H1 (cell line): ENCODE measurements around the gene EYA2.

Experiments used
- CBX8 ChIP-seq: fragments of 300-800, 300-1000 bp; sonication (generic); IDR thresholded peaks from 2 replicates; pipeline ENCODE4 v1.7.1; 2016; ENCODE audit warnings: low read depth, low read length, borderline replicate concordance
- CREB1 ChIP-seq: IDR thresholded peaks from 2 replicates; pipeline ENCODE4 v1.6.1; 2012; ENCODE audit warnings: inconsistent platforms
- EZH2 ChIP-seq: fragments of 200-600 bp; sonication (generic); IDR thresholded peaks from 2 replicates; pipeline ENCODE4 v1.7.1; 2012; ENCODE audit warnings: low read depth, mild to moderate bottlenecking, moderate library complexity, low read length, inconsistent platforms; ENCODE audit not compliant: severe bottlenecking
- FOSL1 ChIP-seq: IDR thresholded peaks from 2 replicates; pipeline ENCODE4 v1.6.1; 2011; ENCODE audit warnings: mild to moderate bottlenecking, low read depth, low read length, moderate library complexity; ENCODE audit not compliant: insufficient read depth
- POLR2AphosphoS5 ChIP-seq: IDR thresholded peaks from 2 replicates; pipeline ENCODE4 v1.6.1; 2011; ENCODE audit warnings: low read depth, low read length
- TAF1 ChIP-seq: IDR thresholded peaks from 2 replicates; pipeline ENCODE4 v1.6.1; 2011; ENCODE audit warnings: mild to moderate bottlenecking, low read depth, low read length
- TEAD4 ChIP-seq: IDR thresholded peaks from 2 replicates; pipeline ENCODE4 v1.6.1; 2012; ENCODE audit warnings: low read depth, low read length, inconsistent platforms, mixed read lengths
- TF ChIP-seq, protein P1 (sequence below), 3 experiments: IDR thresholded peaks; 1 replicate in 2 of 3; 2 replicates in 1 of 3; pipeline versions ENCODE4 v1.5.1 to v1.6.1; 2011; ENCODE audit warnings: low read length in 3 of 3, mild to moderate bottlenecking in 3 of 3, inconsistent platforms in 2 of 3, low read depth in 1 of 3, moderate library complexity in 1 of 3; ENCODE audit not compliant: insufficient read depth in 1 of 3; ENCODE audit errors: control extremely low read depth in 1 of 3

DNA sequence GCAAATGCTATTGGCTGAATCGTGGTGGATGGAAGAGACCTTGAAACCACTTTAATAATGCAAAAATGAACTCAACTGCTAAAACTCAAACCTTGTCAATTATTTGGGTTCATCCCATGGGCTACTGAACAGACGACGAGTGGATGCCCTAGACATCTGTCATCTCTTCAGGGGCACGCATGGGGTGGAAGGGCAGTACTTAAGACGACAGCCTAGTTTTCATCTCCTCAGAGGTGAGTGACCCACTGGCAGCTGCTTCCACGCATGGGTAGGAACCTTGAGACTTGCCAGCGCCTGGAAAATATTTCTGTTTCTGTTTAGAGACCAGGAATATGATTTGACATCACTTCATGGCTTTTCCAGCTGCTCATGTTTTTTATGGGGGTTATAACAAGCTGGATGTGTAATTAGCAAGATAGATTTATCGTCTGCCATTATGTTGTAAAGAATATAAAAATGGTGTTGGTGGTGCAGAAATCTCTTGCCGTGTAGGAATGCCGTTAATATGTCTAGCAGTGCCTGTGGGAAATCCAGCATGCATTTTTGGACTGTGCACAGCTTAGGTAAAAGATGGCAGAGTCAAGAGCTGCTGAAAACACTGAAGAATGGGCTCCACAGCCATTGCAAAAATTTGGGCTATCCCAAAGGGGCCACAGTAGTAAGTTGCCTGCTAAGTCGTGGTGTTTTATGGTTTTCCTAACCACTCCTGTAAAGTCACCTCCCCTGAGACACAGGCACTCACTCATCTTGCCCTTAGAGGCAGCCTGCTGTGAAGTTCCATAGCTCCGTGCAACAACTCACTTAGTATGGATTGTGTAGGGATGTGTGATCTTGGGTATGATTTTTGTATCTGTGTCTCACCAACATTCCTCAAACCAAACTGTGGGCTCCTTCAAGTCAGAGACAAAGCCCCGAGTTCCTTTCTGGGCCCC, 203.3 kb downstream of the EYA2 start:
- TF ChIP-seq EZH2 (no peak), TEAD4 (no peak), CBX8 (no peak), TAF1 (no peak), CREB1 (no peak), FOSL1 (no peak), POLR2AphosphoS5 (no peak)
- TF ChIP-seq, protein P1, sequence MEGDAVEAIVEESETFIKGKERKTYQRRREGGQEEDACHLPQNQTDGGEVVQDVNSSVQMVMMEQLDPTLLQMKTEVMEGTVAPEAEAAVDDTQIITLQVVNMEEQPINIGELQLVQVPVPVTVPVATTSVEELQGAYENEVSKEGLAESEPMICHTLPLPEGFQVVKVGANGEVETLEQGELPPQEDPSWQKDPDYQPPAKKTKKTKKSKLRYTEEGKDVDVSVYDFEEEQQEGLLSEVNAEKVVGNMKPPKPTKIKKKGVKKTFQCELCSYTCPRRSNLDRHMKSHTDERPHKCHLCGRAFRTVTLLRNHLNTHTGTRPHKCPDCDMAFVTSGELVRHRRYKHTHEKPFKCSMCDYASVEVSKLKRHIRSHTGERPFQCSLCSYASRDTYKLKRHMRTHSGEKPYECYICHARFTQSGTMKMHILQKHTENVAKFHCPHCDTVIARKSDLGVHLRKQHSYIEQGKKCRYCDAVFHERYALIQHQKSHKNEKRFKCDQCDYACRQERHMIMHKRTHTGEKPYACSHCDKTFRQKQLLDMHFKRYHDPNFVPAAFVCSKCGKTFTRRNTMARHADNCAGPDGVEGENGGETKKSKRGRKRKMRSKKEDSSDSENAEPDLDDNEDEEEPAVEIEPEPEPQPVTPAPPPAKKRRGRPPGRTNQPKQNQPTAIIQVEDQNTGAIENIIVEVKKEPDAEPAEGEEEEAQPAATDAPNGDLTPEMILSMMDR (IDR thresholded peaks at IDR 0.05; ENCODE audit: control extremely low read depth in 1 of 3, insufficient read depth in 1 of 3, low read depth in 1 of 3, low read length in 3 of 3) = no peak
